ENCODE measurements around the gene TCF12. TPM values are rescaled to one million over a fixed set of nuclear protein-coding genes. Genes with fewer than 3 reads are reported as not detected.

TCF12 gene
- total RNA-seq, 1 donor from 2014 or later: 207 TPM

DNA sequence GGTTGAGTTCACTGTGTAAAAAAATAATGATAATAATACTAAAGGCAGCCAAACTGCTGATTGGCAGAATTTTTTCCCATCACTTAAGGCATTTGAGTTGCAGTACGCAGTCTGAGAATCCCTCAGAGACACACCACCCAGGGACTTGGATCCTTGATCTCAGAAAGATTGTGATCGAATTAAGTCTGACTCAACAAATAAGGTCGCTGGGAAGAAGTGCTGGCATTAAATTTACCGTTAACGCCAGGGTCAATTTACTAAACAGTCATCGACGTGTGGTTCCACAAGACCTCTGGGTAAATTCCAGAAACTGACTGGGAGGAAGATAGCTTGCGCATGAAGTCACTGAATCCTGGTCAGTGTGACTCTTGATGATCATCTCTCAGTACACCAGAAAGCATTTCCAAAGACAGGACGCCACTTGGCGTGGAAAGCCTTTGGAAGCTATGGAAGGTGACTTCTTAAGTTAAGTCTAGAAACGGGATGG lies 409.6 kb downstream of the TCF12 start:
- TF ChIP-seq, protein P1, sequence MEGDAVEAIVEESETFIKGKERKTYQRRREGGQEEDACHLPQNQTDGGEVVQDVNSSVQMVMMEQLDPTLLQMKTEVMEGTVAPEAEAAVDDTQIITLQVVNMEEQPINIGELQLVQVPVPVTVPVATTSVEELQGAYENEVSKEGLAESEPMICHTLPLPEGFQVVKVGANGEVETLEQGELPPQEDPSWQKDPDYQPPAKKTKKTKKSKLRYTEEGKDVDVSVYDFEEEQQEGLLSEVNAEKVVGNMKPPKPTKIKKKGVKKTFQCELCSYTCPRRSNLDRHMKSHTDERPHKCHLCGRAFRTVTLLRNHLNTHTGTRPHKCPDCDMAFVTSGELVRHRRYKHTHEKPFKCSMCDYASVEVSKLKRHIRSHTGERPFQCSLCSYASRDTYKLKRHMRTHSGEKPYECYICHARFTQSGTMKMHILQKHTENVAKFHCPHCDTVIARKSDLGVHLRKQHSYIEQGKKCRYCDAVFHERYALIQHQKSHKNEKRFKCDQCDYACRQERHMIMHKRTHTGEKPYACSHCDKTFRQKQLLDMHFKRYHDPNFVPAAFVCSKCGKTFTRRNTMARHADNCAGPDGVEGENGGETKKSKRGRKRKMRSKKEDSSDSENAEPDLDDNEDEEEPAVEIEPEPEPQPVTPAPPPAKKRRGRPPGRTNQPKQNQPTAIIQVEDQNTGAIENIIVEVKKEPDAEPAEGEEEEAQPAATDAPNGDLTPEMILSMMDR (conservative IDR thresholded peaks at IDR 0.05): no peak
- H3K36me3 Mint-ChIP-seq (ENCODE audit: low read depth): no peaks in the 10 kb centered on the region
- DNase-seq (ENCODE audit: low read depth, low spot score): no peak
- H3K27me3 Mint-ChIP-seq (ENCODE audit: low read depth): no peaks in the 10 kb centered on the region
- no peak overlapping the region for H3K4me3 Mint-ChIP-seq
- H3K4me1 Mint-ChIP-seq: peaks cover 9% of the 10 kb centered on the region
- no peak overlapping the region for H3K27ac Mint-ChIP-seq (ENCODE audit: unreplicated experiment)
- H3K9me3 Mint-ChIP-seq: no peaks in the 10 kb centered on the region

DNA sequence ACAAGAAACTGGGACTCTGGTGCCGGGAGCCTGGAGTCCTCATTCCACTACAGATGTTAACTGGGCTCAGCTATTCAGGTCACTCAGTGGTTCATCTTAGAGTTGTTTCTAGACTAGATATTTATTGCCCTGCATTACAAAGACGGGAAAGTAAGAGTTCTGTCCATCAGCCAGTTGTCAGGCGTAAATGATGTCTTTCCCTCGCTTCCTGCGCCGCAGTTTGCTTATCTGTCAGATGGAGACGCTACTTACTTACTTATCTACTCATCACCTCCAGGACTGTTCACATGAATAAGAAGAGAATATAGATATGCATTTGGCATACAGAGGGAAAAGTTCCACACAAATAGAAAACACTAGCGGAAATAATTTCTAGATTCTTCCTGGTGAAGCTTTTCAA lies 410.0 kb downstream of the TCF12 start:
- H3K27ac Mint-ChIP-seq (ENCODE audit: unreplicated experiment): no peak overlapping the region

DNA sequence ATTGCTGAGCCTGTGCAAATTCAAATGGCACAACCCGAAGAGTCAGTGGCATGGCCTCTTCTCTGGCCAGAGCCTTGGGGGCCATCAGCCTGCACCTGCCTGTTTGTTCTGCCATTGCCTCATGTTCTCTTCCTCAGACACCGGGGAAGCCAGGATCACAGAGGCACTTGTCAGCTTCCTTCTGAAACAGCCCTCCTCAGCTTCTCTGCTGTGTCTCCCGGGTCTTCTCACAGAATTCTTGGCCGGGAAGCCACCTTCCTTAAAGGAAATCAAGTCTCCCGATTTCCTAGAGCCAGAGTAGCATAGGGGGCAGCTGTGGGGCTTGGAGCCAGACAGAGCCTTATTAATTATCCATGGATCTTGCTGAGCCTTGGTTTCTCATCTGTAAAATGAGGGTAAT lies 410.5 kb downstream of the TCF12 start:
- no peaks in the 10 kb centered on the region for H3K36me3 Mint-ChIP-seq (ENCODE audit: low read depth)
- no peak for DNase-seq (ENCODE audit: low read depth, low spot score)
- H3K4me3 Mint-ChIP-seq: no peak overlapping the region
- H3K27me3 Mint-ChIP-seq (ENCODE audit: low read depth): no peaks in the 10 kb centered on the region
- no peak overlapping the region for H3K27ac Mint-ChIP-seq (ENCODE audit: unreplicated experiment)
- no peaks in the 10 kb centered on the region for H3K9me3 Mint-ChIP-seq
- peaks cover 5% of the 10 kb centered on the region for H3K4me1 Mint-ChIP-seq
- TF ChIP-seq, protein P1 (conservative IDR thresholded peaks at IDR 0.05): no peak

More for the DNA sequence above, 410.0 kb downstream of the TCF12 start:
- DNase-seq (ENCODE audit: low read depth, low spot score): no peak
- Mint-ChIP-seq H3K4me3 (no peak overlapping the region), H3K4me1 (peaks cover 9% of the 10 kb centered on the region), H3K9me3 (no peaks in the 10 kb centered on the region), H3K36me3 (ENCODE audit: low read depth) (no peaks in the 10 kb centered on the region), H3K27me3 (ENCODE audit: low read depth) (no peaks in the 10 kb centered on the region)
- TF ChIP-seq, protein P1 (conservative IDR thresholded peaks at IDR 0.05): no peak

DNA sequence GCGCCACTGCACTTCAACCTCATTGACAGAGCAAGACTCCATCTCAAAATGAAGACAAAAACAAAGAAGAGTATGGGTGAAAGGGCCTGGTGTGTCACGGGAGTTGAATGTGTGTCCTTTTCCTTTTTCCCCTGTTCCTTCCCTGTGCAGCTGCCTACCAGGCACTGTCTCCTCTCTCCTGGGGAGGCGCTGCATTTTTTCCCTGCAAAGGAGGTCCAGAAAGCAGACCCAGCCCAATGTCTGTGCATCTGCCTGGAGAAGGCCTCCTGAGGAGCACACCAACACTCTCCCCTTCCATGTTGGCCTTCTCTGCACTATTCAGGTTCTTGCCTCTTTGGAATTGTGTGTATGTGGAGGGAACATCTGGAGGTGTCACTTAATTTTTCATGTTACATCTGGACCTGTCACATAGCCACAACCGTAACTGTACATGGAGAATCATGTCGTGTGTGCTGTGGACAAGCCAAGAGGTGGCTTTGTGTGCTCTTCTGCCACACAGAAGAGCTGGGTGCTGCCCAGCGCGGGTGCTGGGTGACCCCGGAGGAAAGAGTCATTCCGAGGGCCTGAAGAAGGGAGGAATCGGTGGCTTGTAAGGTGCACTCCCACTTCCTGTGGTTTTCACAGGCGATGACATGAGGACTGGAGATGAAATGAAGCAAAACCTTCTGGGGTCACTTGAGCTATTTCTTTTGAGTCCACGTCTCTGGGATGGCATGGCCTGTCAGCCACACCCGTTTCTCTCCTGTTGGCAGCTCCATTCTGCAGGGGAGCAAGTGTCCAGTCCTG lies 411.3 kb downstream of the TCF12 start:
- no peak for DNase-seq (ENCODE audit: low read depth, low spot score)
- Mint-ChIP-seq H3K9me3 (no peaks in the 10 kb centered on the region), H3K27ac (ENCODE audit: unreplicated experiment) (no peak overlapping the region), H3K4me1 (peaks cover 4% of the 10 kb centered on the region), H3K4me3 (no peak overlapping the region), H3K36me3 (ENCODE audit: low read depth) (no peaks in the 10 kb centered on the region), H3K27me3 (ENCODE audit: low read depth) (no peaks in the 10 kb centered on the region)
- TF ChIP-seq, protein P1 (conservative IDR thresholded peaks at IDR 0.05): no peak

DNA sequence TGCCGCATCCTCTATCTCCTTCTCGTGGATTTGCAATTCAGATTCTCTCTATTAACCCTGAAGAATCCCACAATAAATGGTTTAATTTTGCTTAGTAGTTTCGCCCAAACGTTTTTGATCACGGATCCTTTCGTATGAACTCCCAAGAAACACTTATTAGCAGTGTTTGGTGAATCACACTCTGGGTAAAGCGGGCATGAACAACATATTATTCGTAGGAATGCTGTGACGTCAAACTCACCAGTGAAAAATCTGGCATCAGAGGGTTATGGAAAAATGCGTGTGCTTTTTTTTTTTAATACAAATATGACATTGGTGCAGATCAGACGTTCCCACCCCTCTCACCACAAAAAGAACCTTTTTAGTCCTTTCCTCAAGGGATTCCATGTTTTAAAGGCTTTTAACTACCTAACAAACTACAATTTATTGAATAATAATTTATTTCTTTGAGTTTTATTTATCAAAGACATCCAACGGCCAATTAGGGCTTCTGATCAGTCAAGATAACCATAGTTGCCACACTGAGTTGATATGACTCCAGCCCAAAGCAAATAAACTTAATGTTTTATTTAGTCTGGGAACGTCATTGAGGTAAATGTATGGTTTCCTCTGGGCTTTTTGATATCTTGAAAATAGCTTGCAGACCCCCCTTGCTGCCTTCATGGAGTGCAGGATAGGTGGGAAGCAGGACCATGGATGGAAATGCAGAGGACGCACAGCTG lies 412.3 kb downstream of the TCF12 start:
- H3K4me1 Mint-ChIP-seq: peaks cover 8% of the 10 kb centered on the region
- H3K4me3 Mint-ChIP-seq: no peak overlapping the region
- no peaks in the 10 kb centered on the region for H3K27me3 Mint-ChIP-seq (ENCODE audit: low read depth)
- H3K36me3 Mint-ChIP-seq (ENCODE audit: low read depth): no peaks in the 10 kb centered on the region
- H3K27ac Mint-ChIP-seq (ENCODE audit: unreplicated experiment): no peak overlapping the region
- TF ChIP-seq, protein P1 (conservative IDR thresholded peaks at IDR 0.05): no peak
- H3K9me3 Mint-ChIP-seq: no peaks in the 10 kb centered on the region
- DNase-seq (ENCODE audit: low read depth, low spot score): no peak
